Measurements from ENCODE around the gene TMEM175. TPM values are rescaled to one million over a fixed set of nuclear protein-coding genes. Genes with fewer than 3 reads are reported as not detected.

TMEM175 gene
- total and polyA plus RNA-seq, 9 of the 15 experiments (the other 6 are each of a cell fraction or from before 2014, with no cell fraction given): 0.13 to 30.9 (median 9.4) TPM

GRCh38 chr4:951186-951585 is 18.9 kb downstream of the TMEM175 start:
- Histone ChIP-seq H3K36me3 (ENCODE audit: control insufficient read depth, insufficient read depth, low read length) (no peaks in the 10 kb centered on the region), H3K79me2 (ENCODE audit: control insufficient read depth, insufficient read depth, low read length) (no peaks in the 10 kb centered on the region), H3K9me3 (replicated peaks; ENCODE audit: control insufficient read depth, insufficient read depth, low read depth, low read length) (no peaks in the 10 kb centered on the region), H3K4me2 (ENCODE audit: insufficient read depth, low read length) (no peak overlapping the region), H3K4me3 (no peak overlapping the region), H4K20me1 (replicated peaks; ENCODE audit: control insufficient read depth, insufficient read depth, low read length) (0 out of 2 replicates have a peak, but pooled peaks cover under 1% of the 10 kb centered on the region), H3K27ac (ENCODE audit: extremely low read depth, low read depth, low read length) (no peak overlapping the region), H3K9me1 (ENCODE audit: control insufficient read depth, insufficient read depth, low read length) (no peaks in the 10 kb centered on the region), H3K9ac (ENCODE audit: insufficient read depth in 1 of 2, low read depth in 2 of 2, low read length in 2 of 2) (peak overlapping the region in 1 of 2 experiments; percentile 37; a peak in 1 of 4 replicates), H3K4me1 (replicated peaks in 1 of 2; ENCODE audit: control insufficient read depth in 2 of 2, insufficient read depth in 2 of 2, low read length in 2 of 2) (peaks cover 0 to 48% of the 10 kb centered on the region in 2 experiments; a peak in 2 of 5 replicates), H2AFZ (ENCODE audit: low read depth, low read length) (no peak overlapping the region), H3K27me3 (ENCODE audit: control insufficient read depth in 2 of 2, insufficient read depth in 2 of 2, low read length in 2 of 2) (no peaks in the 10 kb centered on the region)
- CTCF ChIA-PET (ENCODE audit: low intra/inter-chr PET ratio): no interaction called here
- WGBS (ENCODE audit: insufficient coverage, low coverage, missing lambda C conversion rate): 40% methylated on average over 4 of the region's 7 CpGs
- no peak for FAIRE-seq
- no peak for DNase-seq (ENCODE audit: extremely low read depth in 1 of 4, low spot score in 3 of 4)
- BruUV-seq (replicated peaks): no TSS peak
- in situ Hi-C loops (cut with MboI): no loop called here
- no peak for ATAC-seq
- intact Hi-C loops (cut with micrococcal nuclease): no loop called here
- no peak for TF ChIP-seq KHSRP (IDR thresholded peaks at IDR 0.05)
- TF ChIP-seq ZNF75A (CRISPR knock-in tag; IDR thresholded peaks at IDR 0.05): no peak
- POLR2A ChIA-PET: interaction anchor here (1.0 kb wide), 1 partner anchor 19 kb away, joined by 4 read pairs; the partner anchor contains the start of gene TMEM175

GRCh38 chr4:951594-952468 is 19.6 kb downstream of the TMEM175 start:
- in situ Hi-C loops (cut with MboI): no loop called here
- TF ChIP-seq YY1 (IDR thresholded peaks at IDR 0.05; ENCODE audit: borderline replicate concordance in 1 of 3, control insufficient read depth in 1 of 3, extremely low read depth in 1 of 3, insufficient read depth in 3 of 3, insufficient read length in 1 of 3, insufficient replicate concordance in 2 of 3, low read depth in 1 of 3, low read length in 2 of 3) (no peak), KDM4B (IDR thresholded peaks at IDR 0.05; ENCODE audit: borderline replicate concordance in 2 of 2, low read depth in 1 of 2) (no peak), RUNX1 (IDR thresholded peaks at IDR 0.05; ENCODE audit: low read depth) (no peak), ATF7 (IDR thresholded peaks at IDR 0.05) (no peak), TCF7 (IDR thresholded peaks at IDR 0.05; ENCODE audit: borderline replicate concordance) (no peak), CBFA2T3 (IDR thresholded peaks at IDR 0.05) (no peak), ZNF121 (CRISPR knock-in tag; conservative IDR thresholded peaks at IDR 0.05) (no peak), ZNF224 (CRISPR knock-in tag; IDR thresholded peaks at IDR 0.05) (no peak), GTF2F1 (IDR thresholded peaks at IDR 0.05; ENCODE audit: low read depth, low read length) (no peak), ATF1 (CRISPR knock-in tag; IDR thresholded peaks at IDR 0.05) (no peak), ATF1 (tag; IDR thresholded peaks at IDR 0.05) (no peak), DLX4 (CRISPR knock-in tag; IDR thresholded peaks at IDR 0.05) (no peak), RNF2 (IDR thresholded peaks at IDR 0.05) (no peak)

More at GRCh38 chr4:951594-952468, 19.6 kb downstream of the TMEM175 start:
- Histone ChIP-seq H3K27ac (ENCODE audit: extremely low read depth, low read depth, low read length) (no peak overlapping the region), H3K4me3 (no peak overlapping the region), H3K9me3 (replicated peaks; ENCODE audit: control insufficient read depth, insufficient read depth, low read depth, low read length) (no peaks in the 10 kb centered on the region), H4K20me1 (replicated peaks; ENCODE audit: control insufficient read depth, insufficient read depth, low read length) (no peaks in the 10 kb centered on the region), H3K4me2 (ENCODE audit: insufficient read depth, low read length) (no peak overlapping the region), H3K79me2 (ENCODE audit: control insufficient read depth, insufficient read depth, low read length) (no peaks in the 10 kb centered on the region), H2AFZ (ENCODE audit: low read depth, low read length) (no peak overlapping the region), H3K36me3 (ENCODE audit: control insufficient read depth, insufficient read depth, low read length) (no peaks in the 10 kb centered on the region), H3K9me1 (ENCODE audit: control insufficient read depth, insufficient read depth, low read length) (no peaks in the 10 kb centered on the region), H3K9ac (ENCODE audit: insufficient read depth in 1 of 2, low read depth in 2 of 2, low read length in 2 of 2) (peak overlapping the region in 1 of 2 experiments; percentile 37; a peak in 1 of 4 replicates), H3K4me1 (replicated peaks in 1 of 2; ENCODE audit: control insufficient read depth in 2 of 2, insufficient read depth in 2 of 2, low read length in 2 of 2) (peaks cover 0 to 44% of the 10 kb centered on the region in 2 experiments; a peak in 2 of 5 replicates), H3K27me3 (ENCODE audit: control insufficient read depth in 2 of 2, insufficient read depth in 2 of 2, low read length in 2 of 2) (no peaks in the 10 kb centered on the region)
- BruUV-seq (replicated peaks): no TSS peak
- WGBS (ENCODE audit: insufficient coverage, low coverage, missing lambda C conversion rate): 78% methylated on average over 13 of the region's 23 CpGs
- POLR2A ChIA-PET: no interaction called here
- FAIRE-seq: no peak
- no peak for DNase-seq (ENCODE audit: extremely low read depth in 1 of 4, low spot score in 3 of 4)
- no peak for ATAC-seq
- CTCF ChIA-PET (ENCODE audit: low intra/inter-chr PET ratio): no interaction called here
- intact Hi-C loops (cut with micrococcal nuclease): no loop called here

Data from K562 (cell line).